Hepatocyte (in vitro differentiated cells): ENCODE data around the gene CTNNA1.

Experiments
- EZH2 ChIP-seq: fragments of 200-600 bp; sonication (generic); IDR thresholded peaks from 2 replicates; pipeline ENCODE4 v1.6.1; 2016; ENCODE audit warnings: antibody characterized with exemption, mild to moderate bottlenecking, borderline replicate concordance
- TF ChIP-seq, protein P1 (sequence below): fragments of 200-600 bp; sonication (generic); IDR thresholded peaks from 2 replicates; pipeline ENCODE4 v1.5.1; 2016; ENCODE audit warnings: antibody characterized with exemption, mild to moderate bottlenecking; ENCODE audit not compliant: poor library complexity

DNA sequence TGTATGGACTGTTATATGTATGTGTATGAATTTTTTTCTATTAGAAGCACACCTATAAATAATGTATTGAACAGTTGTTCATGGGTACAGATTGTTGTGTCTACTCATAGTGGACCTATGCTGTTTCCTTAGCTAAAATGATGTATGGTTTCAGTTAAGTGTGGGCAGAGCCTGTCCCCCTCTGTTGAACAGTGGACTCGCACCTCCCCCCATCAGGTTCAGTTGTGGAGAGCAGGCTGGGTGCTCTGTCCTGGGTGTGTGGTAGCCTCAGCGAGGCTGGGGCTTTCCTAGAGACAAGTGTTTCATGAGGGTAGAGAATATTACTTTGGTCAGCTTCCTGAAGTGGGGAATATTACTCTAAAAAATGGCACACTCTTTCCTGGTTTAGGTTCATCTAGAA is 169.3 kb downstream of the CTNNA1 start:
- TF ChIP-seq, protein P1, sequence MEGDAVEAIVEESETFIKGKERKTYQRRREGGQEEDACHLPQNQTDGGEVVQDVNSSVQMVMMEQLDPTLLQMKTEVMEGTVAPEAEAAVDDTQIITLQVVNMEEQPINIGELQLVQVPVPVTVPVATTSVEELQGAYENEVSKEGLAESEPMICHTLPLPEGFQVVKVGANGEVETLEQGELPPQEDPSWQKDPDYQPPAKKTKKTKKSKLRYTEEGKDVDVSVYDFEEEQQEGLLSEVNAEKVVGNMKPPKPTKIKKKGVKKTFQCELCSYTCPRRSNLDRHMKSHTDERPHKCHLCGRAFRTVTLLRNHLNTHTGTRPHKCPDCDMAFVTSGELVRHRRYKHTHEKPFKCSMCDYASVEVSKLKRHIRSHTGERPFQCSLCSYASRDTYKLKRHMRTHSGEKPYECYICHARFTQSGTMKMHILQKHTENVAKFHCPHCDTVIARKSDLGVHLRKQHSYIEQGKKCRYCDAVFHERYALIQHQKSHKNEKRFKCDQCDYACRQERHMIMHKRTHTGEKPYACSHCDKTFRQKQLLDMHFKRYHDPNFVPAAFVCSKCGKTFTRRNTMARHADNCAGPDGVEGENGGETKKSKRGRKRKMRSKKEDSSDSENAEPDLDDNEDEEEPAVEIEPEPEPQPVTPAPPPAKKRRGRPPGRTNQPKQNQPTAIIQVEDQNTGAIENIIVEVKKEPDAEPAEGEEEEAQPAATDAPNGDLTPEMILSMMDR, result no peak
- no peak for TF ChIP-seq EZH2
